IPS-11a (cell line): ENCODE data around the gene ENO3.
A peak's percentile ranks its signal among the peaks of the same experiment; 100 is the strongest.

ENCODE experiments used
- H3K4me3 ChIP-seq: one replicate; pipeline ENCODE4 v1.5.1; 2013; ENCODE audit warnings: low read depth, low read length, control low read depth

ENO3 gene

GRCh38 chr17:4936436-4936835 lies 14.5 kb upstream of the ENO3 start:
- H3K4me3 ChIP-seq, result no peak overlapping the region

- H3K4me3 ChIP-seq, result no peak overlapping the region
Observed at GRCh38 chr17:4937553-4937952, 13.4 kb upstream of the ENO3 start.

GRCh38 chr17:4938069-4938491 lies 12.8 kb upstream of the ENO3 start:
- H3K4me3 ChIP-seq, result no peak overlapping the region

DNA sequence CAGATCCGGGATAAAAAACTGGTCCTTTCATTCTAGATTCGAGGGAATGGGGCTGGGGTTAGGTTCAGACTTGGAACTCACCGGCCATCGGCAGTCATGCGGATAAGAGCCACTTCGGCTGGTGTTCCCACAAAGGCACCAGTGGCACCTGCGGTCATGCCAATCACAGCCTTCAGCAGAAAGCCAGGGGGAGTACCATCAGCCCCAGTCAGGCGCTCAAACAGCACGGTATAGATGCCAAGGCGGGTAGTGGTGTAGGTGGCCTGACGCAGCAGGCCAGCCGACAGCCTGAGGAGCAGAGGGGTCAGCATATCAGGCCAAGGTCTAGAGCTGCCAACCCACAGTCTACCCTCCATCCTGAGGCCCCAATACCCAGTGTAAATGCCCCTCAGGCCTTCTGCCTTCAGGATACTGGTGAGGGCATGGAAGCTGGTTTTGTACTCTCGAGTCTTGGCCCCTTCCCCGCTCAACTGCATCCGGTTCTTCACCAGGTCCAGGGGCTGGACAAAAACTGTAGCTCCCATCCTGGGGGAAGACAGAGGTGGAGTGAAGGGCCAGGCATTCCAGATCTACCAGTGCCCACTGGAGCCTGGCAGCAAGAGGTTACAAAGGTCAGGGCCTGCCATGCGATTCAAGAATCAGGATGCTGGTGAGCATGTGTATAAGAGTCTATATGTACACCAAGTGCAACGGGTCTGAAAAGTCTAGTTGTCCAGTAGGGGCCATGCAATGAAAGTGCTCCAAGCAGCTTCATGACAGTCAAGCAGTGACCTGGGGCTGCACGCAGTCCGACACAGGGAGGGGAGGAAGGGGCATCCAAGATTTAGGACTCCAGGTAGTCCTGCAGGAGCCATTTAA lies 12.0 kb upstream of the ENO3 start:
- peak overlapping the region; percentile 95 for H3K4me3 ChIP-seq

- H3K4me3 ChIP-seq, result peak overlapping the region; percentile 95
Observed at GRCh38 chr17:4939546-4939795, 11.4 kb upstream of the ENO3 start.

- H3K4me3 ChIP-seq, result peak within 1 kb of the TSS; percentile 95
Observed at GRCh38 chr17:4939796-4940554, 10.9 kb upstream of the ENO3 start, which contains the start of the genes RNF167 and SLC25A11. RNF167 (plus strand) TSS chr17:4940268; CDS start chr17:4940910, 642 bp downstream. SLC25A11 (minus strand) TSS chr17:4940046; CDS start chr17:4939910, 136 bp downstream.

GRCh38 chr17:4940555-4941318 lies 10.2 kb upstream of the ENO3 start:
- peak overlapping the region; percentile 95 for H3K4me3 ChIP-seq

GRCh38 chr17:4941319-4941610 lies 9.7 kb upstream of the ENO3 start:
- peak overlapping the region; percentile 95 for H3K4me3 ChIP-seq

DNA sequence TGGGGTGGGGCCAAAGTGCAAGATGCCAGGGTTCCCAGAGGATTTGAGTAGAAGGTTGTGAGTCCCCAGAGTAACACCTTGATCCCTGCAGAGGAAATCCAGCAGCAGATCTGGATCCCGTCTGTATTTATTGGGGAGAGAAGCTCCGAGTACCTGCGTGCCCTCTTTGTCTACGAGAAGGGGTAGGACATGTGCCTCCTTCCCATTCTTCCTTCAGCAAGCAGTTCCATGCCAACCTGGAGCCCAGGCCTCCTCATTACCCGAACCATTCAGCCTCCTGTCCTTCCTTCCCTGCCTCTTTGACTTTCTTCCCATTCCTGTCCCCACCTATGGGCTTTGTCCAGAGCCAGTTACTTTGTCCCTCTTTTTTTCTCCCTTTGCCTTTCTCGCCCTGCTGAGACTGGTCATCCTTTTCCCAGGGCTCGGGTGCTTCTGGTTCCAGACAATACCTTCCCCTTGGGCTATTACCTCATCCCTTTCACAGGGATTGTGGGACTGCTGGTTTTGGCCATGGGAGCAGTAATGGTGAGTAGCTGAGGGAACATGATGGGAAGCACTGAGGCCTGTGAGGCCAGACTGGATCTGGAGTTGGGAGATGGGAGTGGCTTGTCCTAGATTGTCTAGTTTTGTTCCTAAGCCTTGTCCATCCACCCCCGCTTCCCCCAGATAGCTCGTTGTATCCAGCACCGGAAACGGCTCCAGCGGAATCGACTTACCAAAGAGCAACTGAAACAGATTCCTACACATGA lies 8.0 kb upstream of the ENO3 start:
- H3K4me3 ChIP-seq, result no peak overlapping the region

DNA sequence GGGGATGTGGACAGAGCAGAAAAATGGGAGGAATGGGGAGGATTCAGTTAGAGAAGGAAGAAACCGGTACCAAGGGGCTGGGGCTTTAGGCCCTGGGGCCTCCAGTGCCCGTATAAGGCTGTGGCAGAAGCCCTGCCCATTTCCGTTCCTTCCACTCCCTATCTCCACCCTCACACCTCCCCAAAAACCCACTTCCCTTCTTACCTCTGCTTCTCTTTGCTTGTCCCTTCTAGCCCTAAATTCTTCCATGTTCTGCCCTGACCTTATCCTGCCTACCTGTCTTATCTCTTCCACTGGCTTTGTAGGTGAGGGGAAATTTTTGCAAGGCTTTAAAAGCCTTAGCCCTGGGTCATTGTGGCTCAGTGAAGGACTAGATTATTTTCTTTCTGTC lies 6.8 kb upstream of the ENO3 start:
- H3K4me3 ChIP-seq, result no peak overlapping the region

DNA sequence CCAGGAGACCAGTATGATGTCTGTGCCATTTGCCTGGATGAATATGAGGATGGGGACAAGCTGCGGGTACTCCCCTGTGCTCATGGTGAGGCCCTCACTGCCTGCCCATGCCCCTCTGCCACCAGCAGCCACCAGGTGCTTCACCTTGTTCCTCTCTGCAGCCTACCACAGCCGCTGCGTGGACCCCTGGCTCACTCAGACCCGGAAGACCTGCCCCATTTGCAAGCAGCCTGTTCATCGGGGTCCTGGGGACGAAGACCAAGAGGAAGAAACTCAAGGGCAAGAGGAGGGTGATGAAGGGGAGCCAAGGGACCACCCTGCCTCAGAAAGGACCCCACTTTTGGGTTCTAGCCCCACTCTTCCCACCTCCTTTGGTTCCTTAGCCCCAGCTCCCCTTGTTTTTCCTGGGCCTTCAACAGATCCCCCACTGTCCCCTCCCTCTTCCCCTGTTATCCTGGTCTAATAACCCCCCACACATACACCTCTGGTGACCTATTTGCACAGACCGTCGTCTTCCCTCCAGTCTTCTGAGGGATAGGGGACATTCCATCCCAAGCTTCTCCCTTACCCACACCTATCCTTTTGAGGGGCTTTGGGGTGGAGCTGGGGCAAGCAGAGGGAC lies 6.3 kb upstream of the ENO3 start:
- H3K4me3 ChIP-seq, result no peak overlapping the region

GRCh38 chr17:4945176-4945943 lies 5.6 kb upstream of the ENO3 start:
- H3K4me3 ChIP-seq, result no peak overlapping the region

- H3K4me3 ChIP-seq, result no peak overlapping the region
Observed at GRCh38 chr17:4945944-4946280, 5.0 kb upstream of the ENO3 start.

DNA sequence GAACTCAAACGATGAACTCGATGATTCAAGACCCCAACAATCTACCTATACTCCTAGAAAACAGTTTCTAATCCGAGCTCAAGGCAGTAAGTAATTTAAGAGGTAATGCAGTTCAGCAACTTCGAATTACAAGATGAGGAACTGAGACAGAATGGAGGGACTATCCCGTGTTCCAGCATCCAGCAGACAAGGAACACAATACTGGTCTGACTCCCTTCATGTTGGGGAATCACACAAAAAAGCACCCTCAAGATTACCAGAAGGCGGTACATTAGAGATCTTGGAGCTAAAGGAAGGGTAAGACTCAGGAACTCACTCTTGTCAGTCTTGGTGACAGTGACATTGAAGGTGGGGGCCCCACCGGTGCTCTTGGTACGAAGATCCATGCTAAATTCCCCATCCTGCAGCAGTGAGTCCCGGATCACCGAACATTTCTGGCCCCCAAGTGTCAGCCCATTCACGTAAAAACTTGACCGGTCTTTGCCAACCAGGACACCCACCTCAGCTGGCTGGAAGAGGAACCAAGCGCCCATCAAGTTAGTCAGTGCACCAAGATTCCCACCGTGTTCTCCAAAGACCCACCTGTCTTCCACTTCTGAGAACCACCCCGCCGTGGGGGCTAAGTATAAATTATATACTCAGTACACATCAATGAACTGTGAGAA lies 4.5 kb upstream of the ENO3 start:
- H3K4me3 ChIP-seq, result peak overlapping the region; percentile 98

DNA sequence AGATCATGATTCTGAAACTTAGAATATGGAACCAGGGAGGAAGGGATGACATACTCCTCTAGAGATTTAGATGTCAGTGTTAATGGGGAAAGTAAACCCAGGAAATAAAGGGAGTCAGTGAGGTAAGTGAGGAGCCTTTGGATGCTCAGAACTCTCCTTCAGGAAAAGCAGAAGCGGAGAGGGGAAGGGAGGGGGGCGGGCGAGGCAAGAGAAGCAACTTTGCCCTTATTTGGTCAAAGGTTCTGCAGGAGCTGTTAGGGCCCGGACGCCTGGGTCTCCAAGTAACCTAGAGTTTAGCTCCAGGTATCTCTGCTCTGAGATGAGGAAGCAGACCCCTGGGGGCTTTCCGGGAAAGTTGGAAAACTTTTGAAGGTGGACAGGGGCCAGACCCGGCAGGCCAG lies 3.9 kb upstream of the ENO3 start:
- H3K4me3 ChIP-seq, result peak overlapping the region; percentile 98

GRCh38 chr17:4947411-4948165 lies 3.3 kb upstream of the ENO3 start:
- peak overlapping the region; percentile 98 for H3K4me3 ChIP-seq

DNA sequence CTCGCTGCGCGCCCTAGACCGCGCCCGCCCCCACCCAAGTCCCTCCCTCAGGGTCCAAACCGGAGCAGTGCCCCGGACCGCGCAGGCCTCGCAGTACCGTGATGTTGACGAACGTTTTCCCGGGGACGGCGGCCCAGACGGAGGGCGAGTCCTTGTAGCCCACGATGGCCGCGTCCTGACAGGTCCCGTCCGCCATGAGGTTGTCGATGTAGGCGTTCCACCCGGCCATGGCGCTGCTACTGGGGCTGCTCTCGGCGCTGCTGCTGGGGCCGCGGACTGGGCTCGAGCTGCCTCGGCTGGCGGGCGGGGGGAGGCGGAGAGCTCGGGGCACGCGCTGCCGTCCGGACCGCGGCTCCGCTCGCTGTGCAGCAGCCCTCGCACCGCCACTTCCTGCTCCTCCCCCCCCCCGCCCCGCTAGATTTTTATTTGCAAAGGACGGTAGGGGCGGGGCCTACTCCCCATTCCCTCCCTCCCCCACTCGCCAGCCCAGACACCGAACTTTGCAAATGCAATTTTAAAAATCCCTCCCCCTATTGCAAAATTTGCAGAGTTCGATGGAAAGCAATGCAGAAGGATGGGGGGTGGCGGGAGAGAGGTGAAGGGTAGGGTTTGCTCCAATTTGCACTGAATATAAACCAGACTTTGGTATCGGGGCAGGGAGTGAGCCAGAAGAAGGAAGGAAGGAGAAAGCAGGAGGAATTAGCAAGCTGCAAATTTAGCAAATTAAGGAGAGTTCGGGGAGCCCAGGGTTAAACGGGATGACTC lies 2.6 kb upstream of the ENO3 start, which contains the start of gene PFN1:
Gene PFN1, minus strand, starts transcription at position 365 of the 765 bp plus-strand sequence. Its CDS starts 136 bp downstream, at position 229.
- H3K4me3 ChIP-seq, result peak within 1 kb of the TSS; percentile 98

DNA sequence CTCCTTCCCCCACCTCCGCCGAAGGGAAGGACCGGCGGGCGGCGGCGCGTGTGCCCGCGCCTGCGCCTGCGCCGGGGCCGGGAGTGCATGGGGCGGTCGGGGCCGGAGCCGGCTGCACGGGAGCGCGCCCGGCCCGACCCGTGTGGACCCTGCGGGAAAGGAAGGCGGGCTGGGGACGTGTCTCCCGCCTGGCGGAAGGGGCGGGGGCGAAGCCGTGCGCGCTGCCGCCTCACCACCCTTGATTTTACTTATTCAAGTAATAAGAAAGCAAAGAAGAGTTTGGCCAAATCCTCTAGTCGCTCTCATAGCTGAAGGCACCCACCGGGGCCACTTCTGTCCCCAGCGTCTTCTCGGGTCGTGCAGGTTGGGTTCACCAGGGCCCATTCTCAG lies 2.0 kb upstream of the ENO3 start:
- peak overlapping the region; percentile 98 for H3K4me3 ChIP-seq
